GM18502 (cell line): Measurements from ENCODE around the gene SSBP4.

Experiments
- ATAC-seq: cut with Tn5 transposase; IDR thresholded peaks from one replicate; pipeline ENCODE4 v1.9.1; 2021; ENCODE audit warnings: mild to moderate bottlenecking; ENCODE audit not compliant: unreplicated experiment, poor library complexity

The SSBP4 gene

DNA sequence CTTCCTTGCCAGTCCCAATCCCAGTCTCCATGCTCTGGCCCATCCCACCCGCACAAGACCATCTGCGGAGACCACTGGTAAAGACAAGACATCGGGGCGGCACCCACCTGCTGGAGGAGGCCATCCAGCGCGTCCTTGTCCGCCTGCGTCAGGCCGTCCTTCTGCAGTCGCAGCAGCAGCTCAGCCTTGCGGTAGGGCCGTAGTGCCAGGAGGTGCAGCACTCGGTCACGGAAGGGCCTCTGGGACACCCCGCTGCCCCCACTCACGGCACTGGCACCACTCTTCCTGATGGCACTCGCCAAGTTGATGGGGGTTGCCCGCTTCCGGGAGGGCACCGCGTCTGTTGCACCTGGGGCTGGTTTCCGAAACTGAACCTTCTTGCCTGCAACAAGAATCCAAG is 42.3 kb downstream of the SSBP4 start:
- ATAC-seq: no peak

- ATAC-seq: no peak
Observed at GRCh38 chr19:18464646-18465045, 45.4 kb downstream of the SSBP4 start.

DNA sequence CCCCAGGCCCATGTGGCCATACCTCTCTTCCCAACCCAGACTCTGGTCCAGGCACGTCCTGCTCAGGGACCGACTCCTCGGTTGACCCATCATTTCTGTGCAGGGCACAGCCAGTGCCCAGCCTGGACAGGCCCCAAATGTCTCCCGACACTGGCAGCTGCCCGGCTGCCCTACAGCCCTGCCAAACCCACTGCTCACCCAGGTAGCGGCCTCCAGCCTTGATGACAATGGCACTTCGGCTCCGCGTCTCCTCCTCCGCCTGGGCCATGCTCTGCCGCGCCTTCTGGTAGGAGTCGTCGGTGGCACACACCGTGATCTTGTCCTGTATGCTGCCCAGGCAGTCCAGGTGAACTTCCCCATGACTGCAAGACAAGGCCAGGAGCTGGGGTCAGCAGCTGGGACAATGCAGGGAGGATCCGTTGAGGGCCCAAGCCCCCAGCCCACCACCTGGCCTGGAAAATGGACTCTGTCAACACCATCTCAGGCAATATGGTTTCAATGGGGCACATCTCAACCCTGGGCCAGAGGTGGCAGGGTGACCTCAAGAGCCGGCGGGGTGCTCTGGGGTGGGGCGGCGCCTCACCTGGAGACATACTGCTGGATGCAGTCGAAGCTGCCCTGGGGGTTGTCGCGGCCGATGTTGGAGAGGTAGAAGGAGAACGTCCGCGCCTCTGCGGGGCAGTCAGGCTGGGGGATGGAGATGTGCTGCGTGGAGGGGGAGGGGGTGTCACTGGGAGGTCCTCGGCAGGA is 46.2 kb downstream of the SSBP4 start:
- ATAC-seq: no peak

DNA sequence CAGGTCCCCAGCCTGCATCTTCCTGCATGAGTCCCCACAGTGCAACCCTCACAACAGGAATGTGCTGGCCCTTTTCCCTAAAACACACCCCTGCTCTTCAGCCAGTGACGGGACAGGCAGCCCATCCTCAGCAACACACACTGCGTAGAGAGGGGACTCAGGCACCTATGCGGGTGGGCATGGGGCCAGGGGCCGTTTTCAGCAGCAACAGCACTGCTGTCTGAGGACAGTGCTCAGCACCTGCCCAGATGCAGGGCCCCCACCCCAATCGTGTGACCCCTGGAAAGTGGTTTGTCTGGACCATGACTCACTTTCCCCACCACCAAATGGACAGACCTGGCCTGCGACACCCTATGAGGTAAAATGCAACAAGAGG is 46.8 kb downstream of the SSBP4 start:
- ATAC-seq: no peak

- no peak for ATAC-seq
Observed at GRCh38 chr19:18466354-18466753, 47.2 kb downstream of the SSBP4 start.

DNA sequence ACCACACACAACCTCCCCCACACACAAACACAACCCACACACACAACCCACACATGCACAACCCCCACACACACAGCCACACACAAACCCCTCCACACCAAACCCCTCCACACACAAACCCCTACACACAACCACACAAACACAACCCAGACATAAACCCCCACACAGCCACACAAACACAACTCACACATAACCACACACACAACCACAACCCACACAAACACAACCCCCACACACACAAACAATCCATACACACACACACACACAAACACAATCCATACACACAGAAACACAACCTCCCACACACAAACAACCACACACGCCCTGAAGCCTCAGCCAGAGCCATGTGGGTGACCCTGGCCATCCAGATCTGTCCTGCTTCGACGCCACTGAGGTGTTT is 48.8 kb downstream of the SSBP4 start:
- ATAC-seq: no peak

DNA sequence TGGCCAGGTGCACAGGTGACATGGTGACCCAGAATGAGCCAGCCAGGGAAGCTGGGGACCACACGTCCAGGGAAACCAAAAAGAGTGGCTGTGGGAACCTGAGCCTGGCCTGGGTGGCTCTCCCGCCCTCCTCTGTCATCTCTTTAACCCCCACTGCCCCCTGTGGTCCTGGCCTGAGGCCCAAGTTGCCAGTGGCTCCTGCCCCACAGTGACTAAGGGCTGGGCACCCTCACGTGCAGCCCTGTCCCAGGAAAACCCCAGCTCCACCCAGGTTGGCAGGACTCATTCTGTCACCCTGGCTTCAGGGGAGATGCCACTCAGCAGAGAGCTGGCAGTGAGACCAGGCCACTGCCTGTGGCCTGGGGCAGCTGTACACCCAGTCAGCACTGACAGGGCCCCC is 49.3 kb downstream of the SSBP4 start:
- no peak for ATAC-seq

DNA sequence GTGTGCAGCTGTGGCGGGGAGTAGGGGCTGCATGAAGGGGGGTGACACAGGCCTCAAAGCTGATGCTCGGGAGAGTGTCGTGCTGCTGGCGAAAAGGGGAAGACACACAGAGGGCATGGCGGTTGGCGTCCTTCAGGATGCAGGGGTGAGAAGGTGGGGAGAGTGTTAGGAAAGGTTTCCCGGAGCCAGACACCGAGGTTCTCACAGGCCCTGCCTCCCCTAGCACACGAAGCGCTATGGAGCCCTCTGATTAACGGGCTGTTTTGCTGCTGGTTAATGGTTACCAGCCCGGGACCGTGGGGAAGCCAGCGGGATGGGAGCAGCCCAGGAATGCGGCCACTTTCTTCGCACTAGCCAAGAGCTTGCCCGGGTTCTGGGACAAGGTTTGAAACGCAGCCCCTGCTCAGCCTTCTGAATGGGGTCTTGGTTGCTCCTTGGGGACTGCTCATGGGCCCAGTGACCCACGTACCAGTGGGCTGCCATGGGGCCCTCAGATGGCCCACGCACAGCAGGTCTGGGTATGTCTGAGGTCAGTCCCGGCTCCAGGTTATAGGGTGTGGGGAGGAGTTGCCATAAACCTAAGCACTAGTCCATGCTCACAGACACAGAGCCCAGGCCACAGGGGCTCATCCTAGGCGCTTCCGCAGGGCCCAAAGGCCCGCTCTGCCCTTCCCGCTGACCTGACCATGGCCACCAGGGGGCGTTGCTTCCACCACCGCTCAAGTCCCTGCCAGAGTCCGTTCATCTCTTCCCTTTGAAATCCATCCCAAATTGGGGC is 50.1 kb downstream of the SSBP4 start:
- no peak for ATAC-seq

- ATAC-seq: no peak
Observed at GRCh38 chr19:18470787-18471186, 51.6 kb downstream of the SSBP4 start.

DNA sequence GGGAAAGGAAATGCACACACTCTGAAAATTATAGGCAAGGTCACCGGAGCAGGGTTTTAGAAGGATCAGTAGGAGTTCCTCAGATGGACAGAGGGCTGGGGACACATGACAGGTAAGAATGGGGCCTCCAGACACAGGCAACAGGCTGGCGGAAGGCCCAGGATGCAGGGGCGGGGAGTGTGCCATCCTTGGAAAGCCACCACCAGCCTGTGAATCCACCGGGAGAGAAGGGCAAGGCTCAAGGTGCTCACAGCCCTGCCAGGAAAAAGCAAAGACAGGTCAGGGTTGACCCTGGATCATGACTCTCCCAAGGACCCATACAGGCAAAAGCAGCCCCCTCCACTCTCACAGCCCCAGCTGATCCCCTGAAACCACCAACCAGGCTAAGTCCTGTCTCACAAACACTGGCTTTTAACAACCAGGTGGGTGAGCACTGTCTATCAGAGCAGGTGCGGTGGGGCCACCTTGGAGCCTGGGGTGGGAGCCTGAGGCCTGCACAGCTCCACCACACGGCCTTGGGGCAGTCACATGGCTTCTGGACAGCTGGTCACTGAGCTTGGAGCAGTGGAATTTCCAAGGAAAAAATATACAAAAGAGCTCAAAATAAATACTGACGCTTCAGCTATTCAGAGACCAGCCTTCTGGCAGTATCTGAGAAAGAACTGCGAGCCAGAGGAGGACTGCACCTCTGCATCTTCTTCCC is 54.0 kb downstream of the SSBP4 start:
- ATAC-seq: no peak

GRCh38 chr19:18473706-18474087 is 54.5 kb downstream of the SSBP4 start:
- ATAC-seq: no peak

DNA sequence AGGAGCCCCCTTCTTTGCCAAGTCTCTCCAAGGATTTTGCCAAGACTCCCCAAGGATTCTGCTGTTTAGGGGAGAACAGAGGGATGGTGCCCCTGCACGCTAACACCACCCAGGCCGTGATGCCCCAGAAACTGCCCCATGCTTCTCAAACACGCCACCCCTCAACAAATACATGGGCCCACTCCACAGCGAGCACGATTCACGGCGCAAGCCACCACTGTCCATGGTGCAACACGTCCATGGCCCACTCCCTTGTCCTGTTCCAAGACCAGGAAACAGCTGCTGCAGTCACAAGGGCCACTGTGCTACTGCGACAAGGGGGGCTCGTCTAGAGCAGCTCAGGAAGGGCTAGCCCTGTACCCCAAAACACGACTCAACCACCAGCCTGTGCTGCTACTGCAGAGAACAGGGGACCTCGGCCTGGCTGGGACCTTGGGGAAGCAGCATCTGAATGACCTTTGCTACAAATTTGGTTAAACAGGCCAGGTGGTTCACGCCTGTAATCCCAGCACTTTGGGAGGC is 55.2 kb downstream of the SSBP4 start:
- ATAC-seq: no peak

GRCh38 chr19:18475004-18475453 is 55.8 kb downstream of the SSBP4 start:
- no peak for ATAC-seq

- no peak for ATAC-seq
Observed at GRCh38 chr19:18475762-18476331, 56.6 kb downstream of the SSBP4 start.

- no peak for ATAC-seq
Observed at GRCh38 chr19:18476507-18477041, 57.4 kb downstream of the SSBP4 start.

DNA sequence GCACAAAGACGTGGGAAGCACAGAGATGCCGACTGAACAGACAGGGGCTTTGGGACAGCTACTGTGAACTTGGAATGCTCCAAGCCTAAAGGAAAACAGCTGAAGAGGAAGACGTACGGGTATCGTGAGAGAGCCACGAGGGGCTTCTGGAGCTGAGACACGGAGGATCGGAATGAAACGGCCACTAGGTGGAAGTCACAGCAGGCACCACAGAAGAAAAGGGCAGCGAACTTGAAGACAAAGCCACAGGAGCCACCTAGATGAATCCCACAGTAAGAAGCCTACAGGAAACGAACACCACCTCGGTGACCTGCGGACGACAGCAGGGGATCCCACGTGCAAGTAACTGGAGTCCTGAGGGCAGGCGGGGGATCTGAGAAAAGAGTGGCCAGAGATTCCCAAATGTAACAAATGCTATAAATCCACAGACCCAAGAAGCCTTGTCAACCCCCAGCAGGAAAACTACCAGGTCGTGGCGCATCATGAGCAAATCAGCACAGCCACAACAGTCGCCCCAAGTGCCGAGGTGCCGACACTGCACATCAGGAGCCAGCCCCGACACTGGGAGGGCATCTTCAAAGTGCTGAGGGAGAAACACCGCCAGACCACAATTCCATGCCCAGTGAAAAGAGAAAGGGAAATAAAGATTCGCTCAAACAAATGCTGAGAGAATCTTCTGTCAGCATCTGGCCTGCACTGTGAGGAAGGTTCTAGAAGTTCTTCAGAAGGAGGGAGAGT is 58.0 kb downstream of the SSBP4 start:
- no peak for ATAC-seq

DNA sequence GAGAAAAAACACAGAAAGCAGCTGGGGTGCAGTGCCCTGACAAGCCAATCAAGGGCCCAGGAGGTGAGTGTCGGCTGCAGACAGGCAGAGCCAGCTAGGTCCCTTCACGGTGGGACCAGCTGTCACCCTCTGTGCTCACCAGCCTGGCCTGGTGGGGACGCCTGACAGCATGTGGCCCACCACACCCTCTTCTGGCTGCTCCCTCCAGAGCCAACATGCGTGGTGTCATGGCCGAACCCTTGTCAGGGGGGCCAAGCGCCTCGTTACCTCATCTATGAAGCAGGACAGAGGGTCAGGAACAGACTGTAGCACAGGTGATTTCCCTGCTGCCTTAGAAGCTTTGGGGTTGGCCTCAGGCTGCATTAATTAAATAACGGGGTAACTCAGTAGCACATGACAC is 58.8 kb downstream of the SSBP4 start:
- no peak for ATAC-seq

- no peak for ATAC-seq
Observed at GRCh38 chr19:18478545-18479311, 59.5 kb downstream of the SSBP4 start.
